Stomach (tissue), 4 donors: Measurements from ENCODE around the gene PIEZO2.

ENCODE experiments used
- POLR2AphosphoS5 ChIP-seq, 3 donors: sonication (generic); formaldehyde crosslinking; IDR thresholded peaks; one replicate each; pipeline ENCODE4 v1.6.1; 2016; ENCODE audit warnings: antibody characterized with exemption in 3 of 3
- TF ChIP-seq, protein P1 (sequence below), 7 experiments: fragments of 450-650 bp in 4 of 7; fragments of 200-600 bp in 3 of 7; sonication (generic) in 3 of 7; IDR thresholded peaks; one replicate each; pipeline ENCODE4 v1.5.1; 2016 to 2019; ENCODE audit warnings: antibody characterized with exemption in 7 of 7, control low read depth in 2 of 7, mild to moderate bottlenecking in 1 of 7

DNA sequence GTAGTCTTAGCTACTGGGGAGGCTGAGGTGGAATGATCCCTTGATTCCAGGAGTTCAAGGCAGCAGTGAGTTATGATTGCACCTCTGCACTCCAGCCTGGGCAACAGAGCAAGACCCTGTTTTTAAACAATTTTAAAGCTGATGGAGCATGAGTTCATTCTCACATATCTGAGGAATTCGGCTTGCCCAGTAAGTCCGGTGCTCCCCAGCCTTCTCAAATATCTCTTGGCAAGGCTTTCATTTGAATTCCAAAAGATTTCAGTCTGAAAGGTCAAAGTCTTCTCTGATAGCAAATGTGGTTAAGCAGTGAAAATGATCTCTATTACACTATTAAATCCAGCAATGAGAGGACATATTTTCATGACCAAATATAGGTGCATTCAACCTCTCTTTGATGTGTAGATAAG is 27.9 kb downstream of the PIEZO2 start:
- no peak for TF ChIP-seq POLR2AphosphoS5 (IDR thresholded peaks at IDR 0.05)
- TF ChIP-seq, protein P1, sequence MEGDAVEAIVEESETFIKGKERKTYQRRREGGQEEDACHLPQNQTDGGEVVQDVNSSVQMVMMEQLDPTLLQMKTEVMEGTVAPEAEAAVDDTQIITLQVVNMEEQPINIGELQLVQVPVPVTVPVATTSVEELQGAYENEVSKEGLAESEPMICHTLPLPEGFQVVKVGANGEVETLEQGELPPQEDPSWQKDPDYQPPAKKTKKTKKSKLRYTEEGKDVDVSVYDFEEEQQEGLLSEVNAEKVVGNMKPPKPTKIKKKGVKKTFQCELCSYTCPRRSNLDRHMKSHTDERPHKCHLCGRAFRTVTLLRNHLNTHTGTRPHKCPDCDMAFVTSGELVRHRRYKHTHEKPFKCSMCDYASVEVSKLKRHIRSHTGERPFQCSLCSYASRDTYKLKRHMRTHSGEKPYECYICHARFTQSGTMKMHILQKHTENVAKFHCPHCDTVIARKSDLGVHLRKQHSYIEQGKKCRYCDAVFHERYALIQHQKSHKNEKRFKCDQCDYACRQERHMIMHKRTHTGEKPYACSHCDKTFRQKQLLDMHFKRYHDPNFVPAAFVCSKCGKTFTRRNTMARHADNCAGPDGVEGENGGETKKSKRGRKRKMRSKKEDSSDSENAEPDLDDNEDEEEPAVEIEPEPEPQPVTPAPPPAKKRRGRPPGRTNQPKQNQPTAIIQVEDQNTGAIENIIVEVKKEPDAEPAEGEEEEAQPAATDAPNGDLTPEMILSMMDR (IDR thresholded peaks at IDR 0.05): no peak
